Neural progenitor cell (in vitro differentiated cells): ENCODE measurements around the gene POU2AF2. TPM values are rescaled to one million over a fixed set of nuclear protein-coding genes. Genes with fewer than 3 reads are reported as not detected.

Experiments used
- DNase-seq: peaks from one replicate; pipeline ENCODE4 v3.0.0-alpha.2; 2016; ENCODE audit warnings: low spot score
- H2AFZ ChIP-seq: fragments of 200-600 bp; sonication (generic); replicated peaks from 2 replicates; pipeline ENCODE4 v1.6.1; 2016; ENCODE audit warnings: antibody characterized with exemption
- H3F3A ChIP-seq: fragments of 200-600 bp; sonication (generic); 2 replicates; pipeline ENCODE4 v1.6.1; 2016; ENCODE audit warnings: antibody characterized with exemption, low read depth
- H3K27ac ChIP-seq: fragments of 200-600 bp; sonication (generic); 2 replicates; pipeline ENCODE4 v1.5.1; 2016; ENCODE audit warnings: mild to moderate bottlenecking
- H3K27me3 ChIP-seq: fragments of 200-600 bp; sonication (generic); 2 replicates; pipeline ENCODE4 v1.6.1; 2016; ENCODE audit warnings: mild to moderate bottlenecking, moderate library complexity
- H3K36me3 ChIP-seq: fragments of 200-600 bp; sonication (generic); 2 replicates; pipeline ENCODE4 v1.5.1; 2016
- H3K4me1 ChIP-seq: fragments of 200-600 bp; sonication (generic); 2 replicates; pipeline ENCODE4 v1.6.1; 2016; ENCODE audit warnings: mixed run types
- H3K4me2 ChIP-seq: fragments of 200-600 bp; sonication (generic); 2 replicates; pipeline ENCODE4 v1.6.1; 2016
- H3K4me3 ChIP-seq: fragments of 200-600 bp; sonication (generic); 2 replicates; pipeline ENCODE4 v1.5.1; 2016
- H3K79me2 ChIP-seq: fragments of 200-600 bp; sonication (generic); 2 replicates; pipeline ENCODE4 v1.6.1; 2016; ENCODE audit warnings: low read depth
- H3K9ac ChIP-seq: fragments of 200-600 bp; sonication (generic); 2 replicates; pipeline ENCODE4 v1.6.1; 2016
- H3K9me3 ChIP-seq: fragments of 200-600 bp; sonication (generic); 2 replicates; pipeline ENCODE4 v1.5.1; 2016; ENCODE audit warnings: low read depth
- H4K20me1 ChIP-seq: fragments of 200-600 bp; sonication (generic); 2 replicates; pipeline ENCODE4 v1.6.1; 2016; ENCODE audit warnings: low read depth
- H3K27ac Mint-ChIP-seq: 3 replicates; pipeline ENCODE4 v1.8.0; 2021; ENCODE audit warnings: mixed read lengths
- H3K27me3 Mint-ChIP-seq: 2 replicates; pipeline ENCODE4 v1.8.0; 2022; ENCODE audit warnings: low read depth, mild to moderate bottlenecking, inconsistent platforms, moderate library complexity, mixed read lengths; ENCODE audit not compliant: insufficient read depth
- H3K36me3 Mint-ChIP-seq: 3 replicates; pipeline ENCODE4 v1.8.0; 2021; ENCODE audit warnings: mixed read lengths
- H3K4me1 Mint-ChIP-seq: 3 replicates; pipeline ENCODE4 v1.8.0; 2021; ENCODE audit warnings: mixed read lengths
- H3K4me3 Mint-ChIP-seq: 3 replicates; pipeline ENCODE4 v1.8.0; 2021; ENCODE audit warnings: mild to moderate bottlenecking, moderate library complexity, mixed read lengths
- H3K9me3 Mint-ChIP-seq: 3 replicates; pipeline ENCODE4 v1.8.0; 2020; ENCODE audit warnings: mixed read lengths
- CTCF ChIP-seq: fragments of 200-600 bp; sonication (generic); IDR thresholded peaks from 2 replicates; pipeline ENCODE4 v1.5.1; 2017; ENCODE audit warnings: antibody characterized with exemption, mild to moderate bottlenecking
- EZH2 ChIP-seq: fragments of 200-600 bp; sonication (generic); IDR thresholded peaks from 2 replicates; pipeline ENCODE4 v1.6.1; 2017; ENCODE audit warnings: antibody characterized with exemption, mild to moderate bottlenecking, moderate library complexity
- EZH2phosphoT487 ChIP-seq: fragments of 200-600 bp; sonication (generic); IDR thresholded peaks from 2 replicates; pipeline ENCODE4 v1.6.1; 2017; ENCODE audit warnings: antibody characterized with exemption
- total RNA-seq: library from RNA; depleted of rRNA; stranded (reverse); fragments of >200 nt; gene quantifications from 2 replicates; pipeline ENCODE4 v1.2.3, GENCODE V29; 2015; ENCODE audit warnings: low replicate concordance

POU2AF2 gene
- total RNA-seq, 1 donor from 2014 or later = not detected

- H3K9me3 Mint-ChIP-seq = no peaks in the 10 kb centered on the region
- no peaks in the 10 kb centered on the region for H3K79me2 ChIP-seq
- no peaks in the 10 kb centered on the region for H3K27me3 Mint-ChIP-seq
- TF ChIP-seq EZH2 = no peak
- TF ChIP-seq CTCF = no peak
- TF ChIP-seq EZH2phosphoT487 = no peak
- H3K36me3 Mint-ChIP-seq = no peaks in the 10 kb centered on the region
- H3K4me3 Mint-ChIP-seq = no peak overlapping the region
- H3K4me2 ChIP-seq = no peak overlapping the region
- H3K4me1 ChIP-seq = no peaks in the 10 kb centered on the region
- H3K4me1 Mint-ChIP-seq = no peaks in the 10 kb centered on the region
- no peak overlapping the region for H3K27ac Mint-ChIP-seq
- H2AFZ ChIP-seq = no peak overlapping the region
- H4K20me1 ChIP-seq = no peaks in the 10 kb centered on the region
- no peak overlapping the region for H3K27ac ChIP-seq
- no peaks in the 10 kb centered on the region for H3F3A ChIP-seq
- no peak overlapping the region for H3K9ac ChIP-seq
- no peaks in the 10 kb centered on the region for H3K36me3 ChIP-seq
- no peaks in the 10 kb centered on the region for H3K27me3 ChIP-seq
- no peaks in the 10 kb centered on the region for H3K9me3 ChIP-seq
- no peak for DNase-seq
- H3K4me3 ChIP-seq = no peak overlapping the region
Measured at GRCh38 chr11:111250936-111251335, 5.4 kb downstream of the POU2AF2 start.

GRCh38 chr11:111253131-111253530 lies 7.6 kb downstream of the POU2AF2 start:
- H3K27me3 Mint-ChIP-seq = no peaks in the 10 kb centered on the region
- no peak overlapping the region for H2AFZ ChIP-seq
- no peaks in the 10 kb centered on the region for H3K9me3 Mint-ChIP-seq

GRCh38 chr11:111253630-111254029 lies 8.1 kb downstream of the POU2AF2 start:
- Histone ChIP-seq H3K4me2 (no peak overlapping the region), H3K36me3 (no peaks in the 10 kb centered on the region), H3K4me3 (no peak overlapping the region), H2AFZ (no peak overlapping the region), H3K9me3 (no peaks in the 10 kb centered on the region), H4K20me1 (no peaks in the 10 kb centered on the region), H3K27me3 (no peaks in the 10 kb centered on the region), H3K4me1 (no peaks in the 10 kb centered on the region), H3K27ac (no peak overlapping the region), H3F3A (no peaks in the 10 kb centered on the region), H3K9ac (no peak overlapping the region), H3K79me2 (no peaks in the 10 kb centered on the region)
- no peak for DNase-seq
- TF ChIP-seq CTCF (no peak), EZH2phosphoT487 (no peak), EZH2 (no peak)
- Mint-ChIP-seq H3K9me3 (no peaks in the 10 kb centered on the region), H3K36me3 (no peaks in the 10 kb centered on the region), H3K27me3 (no peaks in the 10 kb centered on the region), H3K4me1 (no peaks in the 10 kb centered on the region), H3K4me3 (no peak overlapping the region), H3K27ac (no peak overlapping the region)

More at GRCh38 chr11:111253131-111253530, 7.6 kb downstream of the POU2AF2 start:
- Mint-ChIP-seq H3K27ac (no peak overlapping the region), H3K36me3 (no peaks in the 10 kb centered on the region), H3K4me1 (no peaks in the 10 kb centered on the region), H3K4me3 (no peak overlapping the region)
- no peaks in the 10 kb centered on the region for H4K20me1 ChIP-seq
- TF ChIP-seq EZH2phosphoT487 (no peak), EZH2 (no peak), CTCF (no peak)
- no peak for DNase-seq
- no peak overlapping the region for H3K27ac ChIP-seq
- H3K9ac ChIP-seq = no peak overlapping the region
- no peaks in the 10 kb centered on the region for H3K36me3 ChIP-seq
- no peak overlapping the region for H3K4me2 ChIP-seq
- no peaks in the 10 kb centered on the region for H3F3A ChIP-seq
- H3K4me1 ChIP-seq = no peaks in the 10 kb centered on the region
- H3K9me3 ChIP-seq = no peaks in the 10 kb centered on the region
- H3K79me2 ChIP-seq = no peaks in the 10 kb centered on the region
- no peak overlapping the region for H3K4me3 ChIP-seq
- H3K27me3 ChIP-seq = no peaks in the 10 kb centered on the region
